Stimulated activated CD4-positive, alpha-beta T cell treated with anti-CD3 and anti-CD28 coated beads, Interleukin-15, amount 100 ng/mL, for 48 hours (primary cell): ENCODE results near the gene HDAC7.
"Not testable (repeated sequence)": the region's sequence is repeated elsewhere in the genome, so short reads cannot be mapped to it uniquely, and the experiment has no call there.

ENCODE experiments used
- DNase-seq, 2 donors: peaks; one replicate each; pipeline ENCODE4 v3.0.0-alpha.2; 2020; ENCODE audit warnings: low read depth in 2 of 2

Gene HDAC7

GRCh38 chr12:47829584-47829983 lies 9.9 kb upstream of the HDAC7 start:
- no peak for DNase-seq

DNA sequence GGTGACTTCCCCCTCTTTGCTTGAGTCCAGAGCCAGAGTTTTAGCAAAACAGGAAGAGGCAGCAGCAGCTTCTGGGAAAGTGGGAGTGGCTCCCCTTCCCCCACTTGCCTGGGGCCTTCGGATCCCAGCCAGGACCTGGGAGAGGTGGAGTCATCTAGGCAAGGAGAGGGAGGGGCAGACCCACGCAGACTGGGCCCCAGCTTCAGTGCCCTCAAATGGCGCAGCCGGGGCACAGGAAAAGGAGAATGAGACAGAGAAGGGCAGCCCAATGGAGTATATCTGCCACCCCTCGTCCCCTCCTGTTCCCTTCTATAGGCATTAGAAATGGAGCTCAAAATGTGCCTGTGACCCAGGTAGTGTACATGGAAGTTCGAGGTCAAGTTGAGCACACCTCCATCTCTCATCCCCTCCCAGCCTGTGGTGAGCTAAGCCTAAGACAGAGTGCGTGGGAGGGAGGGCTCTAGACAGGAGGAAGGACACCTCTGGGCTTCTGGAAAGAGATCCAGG lies 9.3 kb upstream of the HDAC7 start:
- DNase-seq, result no peak

DNA sequence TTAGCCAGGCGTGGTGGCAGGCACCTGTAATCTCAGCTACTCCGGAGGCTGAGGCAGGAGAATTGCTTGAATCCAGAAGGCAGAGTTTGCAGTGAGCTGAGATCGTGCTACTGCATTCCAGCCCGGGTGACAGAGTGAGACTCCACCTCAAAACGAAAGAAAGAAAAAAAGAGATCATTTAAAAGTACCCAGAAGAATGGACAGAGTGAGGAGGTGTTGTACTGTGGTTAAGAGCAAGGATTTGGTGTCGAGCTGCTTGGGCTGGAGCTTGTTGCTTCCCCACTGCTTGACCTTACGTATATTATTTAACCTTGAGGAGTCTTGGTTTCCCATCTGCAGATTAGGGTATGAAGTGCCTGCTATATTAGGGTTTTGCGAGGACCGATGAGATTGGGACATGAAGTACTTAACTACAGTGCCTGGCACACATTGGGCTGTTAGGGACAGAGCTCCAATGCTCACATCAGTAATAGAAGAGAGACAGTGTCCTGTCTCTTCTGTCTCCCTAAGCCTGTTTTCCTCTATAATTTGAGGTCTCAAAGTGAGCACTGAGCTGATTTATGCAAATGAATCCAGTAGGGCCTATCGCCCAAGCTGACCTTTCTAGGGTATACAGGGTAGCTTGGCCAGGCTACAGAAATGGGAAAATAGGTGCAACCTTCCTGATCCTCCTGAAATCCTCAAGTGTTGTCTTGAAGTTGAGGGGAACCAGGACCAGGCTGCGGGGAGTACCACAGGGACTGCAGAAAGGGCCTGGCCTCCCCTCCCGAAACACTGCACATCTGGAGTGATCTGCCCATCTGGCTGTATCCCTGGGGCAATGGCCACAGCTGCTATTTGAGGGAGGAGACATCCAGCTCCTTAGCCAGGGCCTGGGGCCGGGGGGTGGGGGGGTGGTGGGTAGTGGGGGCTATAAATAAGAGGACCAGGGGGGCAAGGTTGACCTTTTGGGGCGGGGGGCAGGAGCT lies 8.6 kb upstream of the HDAC7 start:
- no peak for DNase-seq

DNA sequence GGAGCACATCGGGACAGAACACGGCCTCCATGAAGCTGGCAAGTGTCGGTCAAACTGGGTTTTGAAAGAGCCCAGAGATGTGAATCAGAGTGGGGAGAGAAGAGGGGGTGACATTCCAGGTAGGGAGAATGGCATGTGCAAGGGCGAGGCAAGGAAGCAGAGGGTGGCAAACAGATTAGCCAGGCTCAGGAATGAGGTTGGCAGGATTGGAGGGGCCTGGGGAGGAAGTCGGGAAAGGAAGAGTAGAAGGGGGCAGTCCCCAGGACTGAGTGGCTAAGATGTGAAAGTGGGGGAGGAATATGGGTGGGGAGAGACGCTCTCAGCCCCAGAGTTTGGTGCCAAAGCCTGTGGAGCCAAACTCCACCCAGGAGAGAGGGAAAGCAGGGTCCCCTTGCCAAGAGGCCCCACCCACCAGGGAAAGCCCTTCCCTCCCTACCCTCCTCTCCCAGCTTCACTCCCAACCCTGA lies 5.5 kb upstream of the HDAC7 start:
- no peak for DNase-seq

DNA sequence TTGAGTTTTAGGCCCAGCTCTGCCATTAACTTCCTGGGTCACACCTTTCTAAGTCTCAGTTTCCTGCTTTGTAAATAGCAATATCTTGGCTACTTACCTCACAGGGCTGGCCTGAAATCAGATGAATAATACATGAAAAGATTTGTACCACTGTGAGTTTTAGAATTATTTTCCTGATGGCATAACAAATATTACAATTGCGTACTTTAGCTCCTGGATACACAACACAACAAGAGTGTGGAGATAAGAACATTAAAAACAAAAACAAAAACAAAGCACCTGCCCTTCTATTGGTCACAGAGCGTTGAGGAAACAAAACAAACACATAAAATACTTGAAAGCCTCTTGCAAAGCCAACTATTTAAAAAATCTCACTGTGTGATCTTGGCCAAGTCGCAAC lies 4.9 kb upstream of the HDAC7 start:
- DNase-seq, result no peak

DNA sequence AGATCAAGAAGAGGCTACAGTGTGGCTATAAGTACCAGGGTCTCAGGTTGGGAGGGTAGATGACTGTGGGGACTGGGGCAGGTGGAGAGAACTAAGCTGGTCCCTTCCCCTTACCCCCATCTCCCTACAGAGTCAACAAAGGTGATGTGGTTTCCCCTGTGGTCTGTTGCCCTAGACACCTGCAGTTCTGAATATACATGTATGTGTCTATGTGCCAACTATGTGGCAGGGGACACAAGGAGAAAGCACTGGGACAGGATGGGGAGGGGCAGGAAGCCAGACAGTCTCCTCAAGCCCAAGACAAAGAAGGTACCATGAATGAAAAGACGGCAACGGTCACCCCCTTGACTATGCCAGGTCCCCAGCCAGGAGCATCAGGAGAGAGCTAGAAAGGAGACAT lies 4.5 kb upstream of the HDAC7 start:
- no peak for DNase-seq

- DNase-seq, result no peak
These were observed 3.9 kb upstream of the HDAC7 start for GRCh38 chr12:47823422-47824086.

DNA sequence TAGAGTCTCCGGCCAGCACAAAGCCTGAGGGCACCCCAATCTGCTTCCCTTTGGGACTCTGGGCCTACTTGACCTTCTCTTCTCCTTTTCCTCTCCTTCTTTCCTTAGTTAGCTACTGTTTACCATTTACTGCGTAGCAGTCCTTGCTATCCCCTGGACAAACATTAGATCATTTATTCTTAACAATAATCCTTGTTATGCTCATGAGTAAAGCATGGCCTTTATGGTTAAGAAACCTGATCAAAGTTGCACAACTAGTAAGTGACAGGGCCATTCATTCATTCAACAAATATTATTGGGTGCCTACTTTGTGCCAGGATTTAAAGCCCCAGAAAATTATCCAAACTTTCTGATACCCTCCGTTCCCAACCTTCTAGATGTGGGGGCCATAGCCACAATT lies 3.2 kb upstream of the HDAC7 start:
- DNase-seq, result no peak

GRCh38 chr12:47822401-47822800 lies 2.7 kb upstream of the HDAC7 start:
- DNase-seq, result no peak

DNA sequence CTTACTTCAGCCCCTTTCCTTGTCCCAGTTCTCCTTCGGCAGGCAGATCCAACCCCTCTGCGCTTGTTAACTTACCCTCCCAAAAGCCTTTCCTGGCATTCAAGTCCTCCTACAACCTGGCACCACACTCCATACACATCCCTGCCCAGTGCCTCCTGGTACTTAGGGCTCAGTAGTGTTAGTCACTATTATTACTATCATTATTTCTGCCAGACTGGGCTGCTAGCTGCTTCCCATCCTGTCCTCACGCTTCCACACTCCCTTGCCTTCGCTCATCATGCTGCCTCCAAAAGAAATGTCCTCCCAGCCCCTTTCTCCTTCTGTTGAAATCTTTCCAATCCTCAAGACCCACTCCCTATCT lies 1.6 kb upstream of the HDAC7 start:
- no peak for DNase-seq

- no peak for DNase-seq
These were observed 1.1 kb upstream of the HDAC7 start for GRCh38 chr12:47820631-47821345.

GRCh38 chr12:47819138-47819895 lies 386 bp downstream of the HDAC7 start:
- DNase-seq, result no peak

GRCh38 chr12:47818467-47819137 lies 1.1 kb downstream of the HDAC7 start:
- no peak for DNase-seq

DNA sequence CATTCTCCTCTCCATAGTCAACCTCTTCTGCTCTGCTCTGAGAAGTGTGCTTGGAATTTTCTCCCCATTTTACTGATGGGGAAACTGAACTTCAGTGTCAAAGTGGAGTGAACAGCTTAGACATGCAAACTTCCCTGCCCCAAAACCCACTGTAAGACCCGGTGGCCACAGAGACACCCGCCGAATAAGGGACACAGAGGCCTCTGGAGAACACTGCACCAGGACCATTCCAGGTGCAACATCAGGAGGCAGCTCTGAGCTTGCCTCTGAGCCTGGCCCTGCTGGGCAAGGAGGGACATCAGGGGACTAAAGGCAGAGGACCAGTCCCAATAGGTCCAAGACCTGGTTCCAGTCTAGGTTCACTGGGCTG lies 1.7 kb downstream of the HDAC7 start:
- no peak for DNase-seq

GRCh38 chr12:47817272-47818006 lies 2.3 kb downstream of the HDAC7 start:
- DNase-seq, result no peak

DNA sequence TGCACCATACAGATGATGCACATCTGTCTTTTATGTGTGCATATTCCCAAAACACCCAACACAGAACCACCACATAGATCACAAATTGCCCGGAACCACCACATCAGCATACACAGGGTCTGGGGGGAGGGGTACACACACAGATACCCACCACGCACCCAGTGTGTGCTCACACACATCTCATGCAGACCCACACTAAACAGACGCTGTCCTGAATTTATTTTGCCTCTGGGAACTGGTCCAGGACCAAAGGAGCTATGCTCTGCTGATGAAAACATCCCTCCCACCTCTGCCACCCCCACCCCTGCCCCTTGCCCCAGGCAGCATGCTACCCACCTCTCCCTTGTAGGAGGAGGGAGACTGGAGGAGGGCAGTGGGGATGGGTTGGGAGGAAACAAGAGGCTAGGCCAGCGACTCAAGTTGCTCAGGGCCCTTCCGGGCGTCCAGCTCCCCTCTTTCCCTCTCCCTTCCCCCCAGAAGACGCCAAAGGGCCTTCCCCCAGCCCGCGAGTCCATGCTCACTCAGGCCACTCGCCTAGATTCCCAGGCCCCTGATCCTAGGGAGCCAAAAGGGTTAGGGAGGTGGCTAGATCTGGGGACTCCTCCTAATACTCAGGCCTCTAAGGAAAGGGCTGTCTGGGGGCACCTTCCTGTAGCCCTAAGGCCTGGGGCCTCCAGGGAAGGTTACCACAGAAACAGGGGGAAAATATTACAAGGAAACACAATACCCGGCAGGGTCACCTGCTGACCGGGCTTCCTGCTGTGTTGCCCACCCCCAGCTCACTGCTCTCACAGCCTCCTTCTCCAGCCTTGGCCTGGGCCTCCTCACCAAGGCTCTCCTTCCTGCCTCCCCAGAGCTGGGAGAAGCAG lies 3.1 kb downstream of the HDAC7 start:
- no peak for DNase-seq

- not testable (repeated sequence) for DNase-seq
These were observed 4.3 kb downstream of the HDAC7 start for GRCh38 chr12:47815447-47815846.

DNA sequence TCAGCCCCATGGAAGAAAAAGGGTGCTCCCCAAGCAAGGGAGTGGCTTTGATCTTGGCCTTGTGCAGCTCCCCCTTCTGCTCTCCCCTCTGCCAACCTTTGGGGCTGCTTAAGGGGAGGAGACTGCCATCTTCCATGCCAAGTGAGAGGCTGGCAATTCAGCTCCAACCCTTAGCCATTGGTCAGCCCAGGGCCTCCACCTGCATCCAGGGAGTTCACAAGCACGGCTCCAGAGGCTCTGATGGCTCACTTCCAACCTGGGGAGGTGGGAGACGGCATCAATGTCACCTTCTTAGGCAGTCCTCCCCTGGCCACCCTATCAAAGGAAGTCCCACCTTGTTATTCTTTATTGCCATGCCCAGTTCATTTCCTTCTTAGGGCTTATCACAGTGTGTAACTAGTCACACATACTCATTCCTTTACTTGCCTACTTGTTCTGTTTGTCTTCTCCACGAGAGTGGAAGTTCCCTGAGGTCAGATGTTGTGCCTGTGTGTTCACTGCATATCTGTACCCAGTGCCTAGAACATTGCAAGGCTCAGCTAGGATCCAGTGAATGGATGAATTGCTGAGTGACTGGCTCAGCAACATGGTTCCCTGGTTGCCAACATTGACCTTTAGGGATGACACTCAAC lies 5.0 kb downstream of the HDAC7 start:
- no peak for DNase-seq
